GM20000 (cell line): ENCODE measurements around the gene MYL1.

ENCODE experiments used
- DNase-seq: peaks from one replicate; pipeline ENCODE4 v3.0.0; 2012; ENCODE audit warnings: low spot score
- TF ChIP-seq, protein P1 (sequence below): IDR thresholded peaks from 2 replicates; pipeline ENCODE4 v1.5.1; 2012; ENCODE audit warnings: mild to moderate bottlenecking, control low read depth; ENCODE audit errors: extremely low read depth, missing control alignments

MYL1 gene

GRCh38 chr2:210324458-210324857 lies 9.5 kb upstream of the MYL1 start:
- DNase-seq, result no peak

GRCh38 chr2:210323003-210323402 lies 8.0 kb upstream of the MYL1 start:
- no peak for DNase-seq
- TF ChIP-seq, protein P1, sequence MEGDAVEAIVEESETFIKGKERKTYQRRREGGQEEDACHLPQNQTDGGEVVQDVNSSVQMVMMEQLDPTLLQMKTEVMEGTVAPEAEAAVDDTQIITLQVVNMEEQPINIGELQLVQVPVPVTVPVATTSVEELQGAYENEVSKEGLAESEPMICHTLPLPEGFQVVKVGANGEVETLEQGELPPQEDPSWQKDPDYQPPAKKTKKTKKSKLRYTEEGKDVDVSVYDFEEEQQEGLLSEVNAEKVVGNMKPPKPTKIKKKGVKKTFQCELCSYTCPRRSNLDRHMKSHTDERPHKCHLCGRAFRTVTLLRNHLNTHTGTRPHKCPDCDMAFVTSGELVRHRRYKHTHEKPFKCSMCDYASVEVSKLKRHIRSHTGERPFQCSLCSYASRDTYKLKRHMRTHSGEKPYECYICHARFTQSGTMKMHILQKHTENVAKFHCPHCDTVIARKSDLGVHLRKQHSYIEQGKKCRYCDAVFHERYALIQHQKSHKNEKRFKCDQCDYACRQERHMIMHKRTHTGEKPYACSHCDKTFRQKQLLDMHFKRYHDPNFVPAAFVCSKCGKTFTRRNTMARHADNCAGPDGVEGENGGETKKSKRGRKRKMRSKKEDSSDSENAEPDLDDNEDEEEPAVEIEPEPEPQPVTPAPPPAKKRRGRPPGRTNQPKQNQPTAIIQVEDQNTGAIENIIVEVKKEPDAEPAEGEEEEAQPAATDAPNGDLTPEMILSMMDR, result no peak

More at GRCh38 chr2:210324458-210324857, 9.5 kb upstream of the MYL1 start:
- TF ChIP-seq, protein P1, result no peak

DNA sequence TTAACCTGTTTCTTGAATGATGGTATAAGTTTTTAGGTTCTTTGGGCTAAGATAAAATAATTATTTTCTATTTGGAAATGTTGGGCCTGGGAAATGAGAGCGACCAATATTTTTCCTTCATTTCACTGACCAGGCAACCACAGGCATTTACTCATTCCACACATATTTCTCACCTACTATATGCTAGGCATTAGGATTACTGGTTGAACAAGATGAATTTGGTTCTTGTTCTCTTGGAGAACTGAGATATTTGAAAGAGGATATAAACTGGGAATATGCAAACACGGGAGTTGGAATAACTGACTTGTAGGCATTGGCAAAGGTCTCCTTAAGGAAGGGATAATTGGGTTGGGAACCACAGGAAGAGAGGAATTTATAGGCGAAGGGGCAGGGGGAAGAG lies 3.9 kb upstream of the MYL1 start:
- DNase-seq, result no peak
- TF ChIP-seq, protein P1, result no peak

- no peak for DNase-seq
- TF ChIP-seq, protein P1, result no peak
These were observed 3.5 kb upstream of the MYL1 start for GRCh38 chr2:210318486-210318885.

- no peak for DNase-seq
- TF ChIP-seq, protein P1, result no peak
These were observed 4.4 kb downstream of the MYL1 start for GRCh38 chr2:210310550-210310949.

GRCh38 chr2:210309548-210310233 lies 5.3 kb downstream of the MYL1 start:
- DNase-seq, result no peak
- TF ChIP-seq, protein P1, result no peak

DNA sequence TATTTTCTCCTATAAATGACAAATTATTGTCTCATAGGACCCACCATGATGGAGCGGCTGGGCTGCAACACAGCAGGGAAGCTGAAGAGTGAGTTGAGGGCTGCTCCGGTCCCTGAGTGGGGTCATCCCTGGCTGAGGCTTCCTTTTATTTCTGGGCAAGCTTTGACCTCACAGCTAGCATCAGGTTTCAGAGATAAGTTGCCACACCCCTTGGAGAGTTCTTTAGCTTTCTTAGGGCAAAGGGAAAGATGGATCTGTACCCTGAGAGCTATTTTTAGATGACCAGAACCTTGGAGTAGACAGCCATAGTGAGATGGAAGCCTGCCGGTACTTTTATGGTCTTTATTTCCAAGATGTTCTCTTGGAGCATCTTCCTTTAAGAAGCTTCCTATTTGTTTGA lies 11.5 kb downstream of the MYL1 start:
- TF ChIP-seq, protein P1, result no peak
- DNase-seq, result no peak
